A549 (cell line): ENCODE measurements around the gene MIXL1. TPM values are rescaled to one million over a fixed set of nuclear protein-coding genes. Genes with fewer than 3 reads are reported as not detected.

Source experiments
- ATAC-seq, 2 experiments: fragments of 200-7000 bp in 1 of 2; fragments of >200 bp in 1 of 2; cut with Nextera tagmentation in 1 of 2; cut with Tn5 transposase in 1 of 2; 3 replicates each; pipeline versions ENCODE4 v1.8.0 to v1.9.1; 2018 to 2020; ENCODE audit warnings: mild to moderate bottlenecking in 1 of 2, moderate library complexity in 1 of 2
- CTCF ChIA-PET: fragments of 300-600 bp; sonication (Branson Sonifier 250); formaldehyde crosslinking; extraction: SDS; loops from one replicate; lab custom pipeline; 2021; ENCODE audit warnings: antibody characterized with exemption, inconsistent platforms; lab: Yijun Ruan, JAX
- POLR2A ChIA-PET: fragments of 350-600 bp; formaldehyde crosslinking; extraction: SDS; loops from one replicate; lab custom pipeline; 2021; ENCODE audit warnings: antibody characterized with exemption, inconsistent platforms; lab: Yijun Ruan, JAX
- DNase-seq, 2 experiments: peaks; one replicate each; pipeline versions ENCODE4 v3.0.0 to v3.0.0-alpha.2; 2011 to 2016; ENCODE audit warnings: low read depth in 1 of 2, low spot score in 1 of 2
- FAIRE-seq: peaks from 2 replicates; lab custom pipeline; 2011; peaks lifted over from hg19 to GRCh38; lab: Jason Lieb, UNC
- H3K27ac ChIP-seq, 2 experiments: fragments of >200 bp; sonication (Bioruptor Twin); formaldehyde crosslinking; 3 replicates each; pipeline ENCODE4 v1.5.1; 2016 to 2017
- H3K4me1 ChIP-seq: fragments of >200 bp; sonication (Bioruptor Twin); formaldehyde crosslinking; 3 replicates; pipeline ENCODE4 v1.6.1; 2016
- H3K4me2 ChIP-seq: fragments of >200 bp; sonication (Bioruptor Twin); formaldehyde crosslinking; 3 replicates; pipeline ENCODE4 v1.6.1; 2016
- H3K4me3 ChIP-seq: fragments of >200 bp; sonication (Bioruptor Twin); formaldehyde crosslinking; 3 replicates; pipeline ENCODE4 v1.5.1; 2016
- H3K9me3 ChIP-seq: fragments of >200 bp; sonication (Bioruptor Twin); formaldehyde crosslinking; 3 replicates; pipeline ENCODE4 v1.6.1; 2016
- BHLHE40 ChIP-seq: IDR thresholded peaks from 2 replicates; pipeline ENCODE4 v1.6.1; 2012; ENCODE audit warnings: low read depth, low read length, inconsistent platforms
- CBX8 ChIP-seq: fragments of 200-600 bp; sonication (generic); IDR thresholded peaks from 2 replicates; pipeline ENCODE4 v1.6.1; 2016
- CEBPB ChIP-seq, 2 experiments: fragments of >200 bp in 1 of 2; sonication (Bioruptor Twin) in 1 of 2; formaldehyde crosslinking in 1 of 2; IDR thresholded peaks; 2 replicates each; pipeline ENCODE4 v1.6.1; 2012 to 2016
- CHD4 ChIP-seq: fragments of 200-600 bp; sonication (generic); IDR thresholded peaks from 2 replicates; pipeline ENCODE4 v1.6.1; 2016; ENCODE audit warnings: antibody characterized with exemption, mild to moderate bottlenecking, borderline replicate concordance
- CTCF ChIP-seq: fragments of >200 bp; sonication (Bioruptor Twin); formaldehyde crosslinking; IDR thresholded peaks from 3 replicates; pipeline ENCODE4 v1.5.1; 2016
- EHF ChIP-seq: fragments of 250-450 bp; sonication (Bioruptor Pico); IDR thresholded peaks from 2 replicates; pipeline ENCODE4 v1.5.0; 2020; ENCODE audit warnings: mild to moderate bottlenecking
- EP300 ChIP-seq, 2 experiments: fragments of >200 bp; sonication (Bioruptor Twin); formaldehyde crosslinking; IDR thresholded peaks; 2 replicates in 1 of 2; 3 replicates in 1 of 2; pipeline ENCODE4 v1.6.1; 2016 to 2017
- ESRRA ChIP-seq: fragments of 150-350 bp; IDR thresholded peaks from 2 replicates; pipeline ENCODE4 v1.6.1; 2014; ENCODE audit warnings: mild to moderate bottlenecking, low read length, borderline replicate concordance
- FOSB ChIP-seq: fragments of 250-450 bp; sonication (Bioruptor Pico); IDR thresholded peaks from 2 replicates; pipeline ENCODE4 v1.5.0; 2020; ENCODE audit warnings: mild to moderate bottlenecking, moderate library complexity
- FOXS1 ChIP-seq: fragments of 250-450 bp; sonication (Bioruptor Pico); IDR thresholded peaks from 2 replicates; pipeline ENCODE4 v1.5.0; 2020; ENCODE audit warnings: mild to moderate bottlenecking, moderate library complexity
- GATA3 ChIP-seq: IDR thresholded peaks from 2 replicates; pipeline ENCODE4 v1.6.1; 2012; ENCODE audit warnings: borderline replicate concordance
- HES2 ChIP-seq: fragments of >200 bp; sonication (Bioruptor Twin); formaldehyde crosslinking; IDR thresholded peaks from 2 replicates; pipeline ENCODE4 v1.6.1; 2016
- HEYL ChIP-seq: fragments of 250-450 bp; sonication (Bioruptor Pico); IDR thresholded peaks from 2 replicates; pipeline ENCODE4 v1.8.0; 2021; ENCODE audit warnings: mild to moderate bottlenecking, moderate library complexity
- HOXA7 ChIP-seq: fragments of 250-450 bp; sonication (Bioruptor Pico); IDR thresholded peaks from 2 replicates; pipeline ENCODE4 v1.5.0; 2020; ENCODE audit warnings: mild to moderate bottlenecking, moderate library complexity
- JUN ChIP-seq, 2 experiments: fragments of >200 bp; sonication (Bioruptor Twin); formaldehyde crosslinking; IDR thresholded peaks; 2 replicates in 1 of 2; 3 replicates in 1 of 2; pipeline ENCODE4 v1.6.1; 2016 to 2017
- MAZ ChIP-seq: fragments of 150-350 bp; IDR thresholded peaks from 2 replicates; pipeline ENCODE4 v1.6.1; 2014; ENCODE audit warnings: antibody characterized with exemption, low read depth, low read length, borderline replicate concordance
- PHF8 ChIP-seq: fragments of 200-600 bp; sonication (generic); IDR thresholded peaks from 2 replicates; pipeline ENCODE4 v1.6.1; 2016; ENCODE audit warnings: low read depth, mild to moderate bottlenecking, antibody characterized with exemption, moderate library complexity, borderline replicate concordance
- POLR2A ChIP-seq: IDR thresholded peaks from 2 replicates; pipeline ENCODE4 v1.6.1; 2012; ENCODE audit warnings: mild to moderate bottlenecking, low read length
- RNF2 ChIP-seq: fragments of 200-600 bp; sonication (generic); IDR thresholded peaks from 2 replicates; pipeline ENCODE4 v1.6.1; 2016; ENCODE audit warnings: low read depth, mild to moderate bottlenecking, antibody characterized with exemption, moderate library complexity, borderline replicate concordance
- USF2 ChIP-seq: fragments of 450-650 bp; IDR thresholded peaks from 2 replicates; pipeline ENCODE4 v1.6.1; 2014; ENCODE audit warnings: antibody characterized with exemption
- ZC3H11A ChIP-seq: fragments of 450-650 bp; IDR thresholded peaks from 2 replicates; pipeline ENCODE4 v1.6.1; 2014; ENCODE audit warnings: antibody characterized with exemption, mild to moderate bottlenecking
- WGBS: methylation state at CpG from one replicate; pipeline ENCODE4 v1.1.6; 2017; ENCODE audit errors: missing lambda C conversion rate; 5-methylcytosine and 5-hydroxymethylcytosine counted together
- polyA plus RNA-seq, 4 experiments: library from polyadenylated mRNA; depleted of rRNA in 3 of 4; stranded (reverse); fragments of >200 nt; fragmentation: RNase III in 1 of 4; extraction: RNeasy Plus Mini Kit Qiagen cat#74134 plus additional on column Dnase treatment in 1 of 4; gene quantifications; 2 replicates in 3 of 4; 3 replicates in 1 of 4; pipeline ENCODE4 v1.2.3, GENCODE V29; 2011 to 2017
- TF ChIP-seq, protein P1 (sequence below): fragments of 200-600 bp; sonication (generic); IDR thresholded peaks from 2 replicates; pipeline ENCODE4 v1.6.1; 2016; ENCODE audit warnings: antibody characterized with exemption, mild to moderate bottlenecking, moderate library complexity
- TF ChIP-seq, protein P2 (sequence below): fragments of 150-350 bp; IDR thresholded peaks from 2 replicates; pipeline ENCODE4 v1.6.1; 2014; ENCODE audit warnings: low read depth, mild to moderate bottlenecking, low read length

The MIXL1 gene
- polyA plus RNA-seq, 2 of the 4 experiments (the other 2 are of a cell fraction): 0.06 to 0.18 TPM

- no peak for FAIRE-seq
- DNase-seq: no peak
Observed at GRCh38 chr1:226203240-226203639, 20.2 kb upstream of the MIXL1 start.

GRCh38 chr1:226203655-226204054 is 19.8 kb upstream of the MIXL1 start:
- Histone ChIP-seq H3K4me2 (no peak overlapping the region), H3K4me3 (no peak overlapping the region), H3K27ac (no peak overlapping the region), H3K4me1 (no peaks in the 10 kb centered on the region), H3K9me3 (no peaks in the 10 kb centered on the region)
- FAIRE-seq: no peak
- POLR2A ChIA-PET: no interaction called here
- 78% methylated on average over 4 of the region's 4 CpGs for WGBS
- CTCF ChIA-PET: interaction anchor here (1.3 to 12.1 kb wide), 2 partner anchors 78 to 129 kb away, joined by 3 to 219 read pairs; no protein-coding TSS in a partner anchor
- no peak for TF ChIP-seq MAZ
- TF ChIP-seq, protein P1, sequence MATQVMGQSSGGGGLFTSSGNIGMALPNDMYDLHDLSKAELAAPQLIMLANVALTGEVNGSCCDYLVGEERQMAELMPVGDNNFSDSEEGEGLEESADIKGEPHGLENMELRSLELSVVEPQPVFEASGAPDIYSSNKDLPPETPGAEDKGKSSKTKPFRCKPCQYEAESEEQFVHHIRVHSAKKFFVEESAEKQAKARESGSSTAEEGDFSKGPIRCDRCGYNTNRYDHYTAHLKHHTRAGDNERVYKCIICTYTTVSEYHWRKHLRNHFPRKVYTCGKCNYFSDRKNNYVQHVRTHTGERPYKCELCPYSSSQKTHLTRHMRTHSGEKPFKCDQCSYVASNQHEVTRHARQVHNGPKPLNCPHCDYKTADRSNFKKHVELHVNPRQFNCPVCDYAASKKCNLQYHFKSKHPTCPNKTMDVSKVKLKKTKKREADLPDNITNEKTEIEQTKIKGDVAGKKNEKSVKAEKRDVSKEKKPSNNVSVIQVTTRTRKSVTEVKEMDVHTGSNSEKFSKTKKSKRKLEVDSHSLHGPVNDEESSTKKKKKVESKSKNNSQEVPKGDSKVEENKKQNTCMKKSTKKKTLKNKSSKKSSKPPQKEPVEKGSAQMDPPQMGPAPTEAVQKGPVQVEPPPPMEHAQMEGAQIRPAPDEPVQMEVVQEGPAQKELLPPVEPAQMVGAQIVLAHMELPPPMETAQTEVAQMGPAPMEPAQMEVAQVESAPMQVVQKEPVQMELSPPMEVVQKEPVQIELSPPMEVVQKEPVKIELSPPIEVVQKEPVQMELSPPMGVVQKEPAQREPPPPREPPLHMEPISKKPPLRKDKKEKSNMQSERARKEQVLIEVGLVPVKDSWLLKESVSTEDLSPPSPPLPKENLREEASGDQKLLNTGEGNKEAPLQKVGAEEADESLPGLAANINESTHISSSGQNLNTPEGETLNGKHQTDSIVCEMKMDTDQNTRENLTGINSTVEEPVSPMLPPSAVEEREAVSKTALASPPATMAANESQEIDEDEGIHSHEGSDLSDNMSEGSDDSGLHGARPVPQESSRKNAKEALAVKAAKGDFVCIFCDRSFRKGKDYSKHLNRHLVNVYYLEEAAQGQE: no peak
- no peak for TF ChIP-seq ZC3H11A
- ATAC-seq: no peak; a peak in 1 of 6 replicates
- DNase-seq: no peak

More at GRCh38 chr1:226203240-226203639, 20.2 kb upstream of the MIXL1 start:
- POLR2A ChIA-PET: no interaction called here
- H3K9me3 ChIP-seq: no peaks in the 10 kb centered on the region
- no peak for TF ChIP-seq JUN (IDR thresholded peaks at IDR 0.05)
- no peak for TF ChIP-seq CEBPB (IDR thresholded peaks at IDR 0.05)
- no peak for TF ChIP-seq PHF8
- no peak for TF ChIP-seq BHLHE40
- TF ChIP-seq FOSB (CRISPR knock-in tag): no peak
- TF ChIP-seq GATA3: no peak
- TF ChIP-seq EHF (CRISPR knock-in tag): no peak
- TF ChIP-seq CBX8: no peak
- TF ChIP-seq, protein P2, sequence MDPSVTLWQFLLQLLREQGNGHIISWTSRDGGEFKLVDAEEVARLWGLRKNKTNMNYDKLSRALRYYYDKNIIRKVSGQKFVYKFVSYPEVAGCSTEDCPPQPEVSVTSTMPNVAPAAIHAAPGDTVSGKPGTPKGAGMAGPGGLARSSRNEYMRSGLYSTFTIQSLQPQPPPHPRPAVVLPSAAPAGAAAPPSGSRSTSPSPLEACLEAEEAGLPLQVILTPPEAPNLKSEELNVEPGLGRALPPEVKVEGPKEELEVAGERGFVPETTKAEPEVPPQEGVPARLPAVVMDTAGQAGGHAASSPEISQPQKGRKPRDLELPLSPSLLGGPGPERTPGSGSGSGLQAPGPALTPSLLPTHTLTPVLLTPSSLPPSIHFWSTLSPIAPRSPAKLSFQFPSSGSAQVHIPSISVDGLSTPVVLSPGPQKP: no peak
- TF ChIP-seq FOXS1 (CRISPR knock-in tag): no peak
- no peak for TF ChIP-seq USF2
- no peak for TF ChIP-seq CTCF
- no peak for TF ChIP-seq CHD4
- TF ChIP-seq, all 56 proteins: peak for 0
- H3K4me3 ChIP-seq: no peak overlapping the region
- no peak overlapping the region for H3K4me2 ChIP-seq
- no peak overlapping the region for H3K27ac ChIP-seq
- CTCF ChIA-PET: interaction anchor here (0.7 to 12.1 kb wide), 4 partner anchors 21 to 803 kb away, joined by 3 to 219 read pairs (median 4); no protein-coding TSS in a partner anchor
- 40% methylated on average over 1 of the region's 1 CpG for WGBS
- ATAC-seq: no peak
- H3K4me1 ChIP-seq: no peaks in the 10 kb centered on the region

DNA sequence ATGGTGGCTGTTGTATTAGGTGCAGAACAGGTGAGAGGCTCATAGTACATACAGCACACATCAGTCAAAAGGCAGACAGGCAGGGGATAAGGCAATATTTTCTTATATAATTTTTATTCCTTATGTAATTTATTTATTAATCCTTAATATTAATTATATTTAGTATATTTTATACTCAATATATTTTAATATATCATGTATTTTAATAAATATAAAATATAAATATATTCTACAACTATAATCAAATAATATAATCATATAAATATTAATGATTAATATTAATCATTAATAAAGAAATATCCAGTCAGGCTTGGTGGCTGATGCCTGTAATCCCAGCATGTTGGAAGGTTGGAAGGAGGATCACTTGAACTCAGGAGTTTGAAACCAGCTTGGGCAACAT is 19.3 kb upstream of the MIXL1 start:
- DNase-seq: no peak
- H3K4me3 ChIP-seq: no peak overlapping the region
- FAIRE-seq: no peak
- ATAC-seq: no peak
- H3K4me2 ChIP-seq: no peak overlapping the region
- TF ChIP-seq ESRRA (no peak), EP300 (IDR thresholded peaks at IDR 0.05) (no peak), EHF (CRISPR knock-in tag) (no peak), HES2 (no peak), HEYL (CRISPR knock-in tag) (no peak), RNF2 (no peak), POLR2A (no peak), HOXA7 (CRISPR knock-in tag) (no peak)
- ChIA-PET POLR2A (no interaction called here), CTCF (interaction anchor here (0.6 kb wide), 1 partner anchor 148 kb away, joined by 3 read pairs; no protein-coding TSS in a partner anchor)
- H3K27ac ChIP-seq: no peak overlapping the region
- H3K9me3 ChIP-seq: no peaks in the 10 kb centered on the region
- H3K4me1 ChIP-seq: no peaks in the 10 kb centered on the region
